PC-9 (cell line): ENCODE results near the gene PACRG. TPM values are rescaled to one million over a fixed set of nuclear protein-coding genes. Genes with fewer than 3 reads are reported as not detected.

ENCODE experiments used
- BruUV-seq: library from RNA; stranded (reverse); fragments of 400-500 nt; replicated peaks from 2 replicates; lab custom pipeline; 2021; lab: Mats Ljungman, UMichigan
- CTCF ChIA-PET: fragments of 300-600 bp; sonication (Branson Sonifier 250); formaldehyde crosslinking; loops from one replicate; lab custom pipeline; 2022; ENCODE audit warnings: antibody characterized with exemption; lab: Charles Lee
- POLR2A ChIA-PET: fragments of 300-600 bp; sonication (Branson Sonifier 250); formaldehyde crosslinking; loops from one replicate; lab custom pipeline; 2022; ENCODE audit warnings: antibody characterized with exemption; ENCODE audit not compliant: unreplicated experiment; lab: Charles Lee
- DNase-seq, 2 experiments: peaks; one replicate each; pipeline versions ENCODE4 v3.0.0 to v3.0.0-alpha.2; 2015 to 2022; ENCODE audit warnings: mixed read lengths in 1 of 2
- H2AFZ ChIP-seq: fragments of 200-600 bp; sonication (generic); 2 replicates; pipeline ENCODE4 v1.8.1; 2017; ENCODE audit warnings: antibody characterized with exemption
- H3F3A ChIP-seq: fragments of 200-600 bp; sonication (generic); 2 replicates; pipeline ENCODE4 v1.8.1; 2017; ENCODE audit warnings: antibody characterized with exemption, mild to moderate bottlenecking, low read depth; ENCODE audit not compliant: insufficient read depth
- H3K27ac ChIP-seq: fragments of 200-600 bp; sonication (generic); 2 replicates; pipeline ENCODE4 v1.6.1; 2016; ENCODE audit warnings: mixed run types
- H3K27me3 ChIP-seq: fragments of 200-600 bp; sonication (generic); 2 replicates; pipeline ENCODE4 v1.6.1; 2016; ENCODE audit warnings: low read depth, mixed run types; ENCODE audit not compliant: insufficient read depth
- H3K36me3 ChIP-seq: fragments of 200-600 bp; sonication (generic); 2 replicates; pipeline ENCODE4 v1.6.1; 2016; ENCODE audit warnings: low read depth, mixed run types
- H3K4me1 ChIP-seq: fragments of 200-600 bp; sonication (generic); replicated peaks from 2 replicates; pipeline ENCODE4 v1.6.1; 2016; ENCODE audit warnings: mixed run types; ENCODE audit not compliant: insufficient read depth
- H3K4me2 ChIP-seq: fragments of 200-600 bp; sonication (generic); 2 replicates; pipeline ENCODE4 v1.6.1; 2017; ENCODE audit warnings: mixed run types
- H3K4me3 ChIP-seq: fragments of 200-600 bp; sonication (generic); 2 replicates; pipeline ENCODE4 v1.6.1; 2016; ENCODE audit warnings: mixed run types
- H3K79me2 ChIP-seq: fragments of 200-600 bp; sonication (generic); 2 replicates; pipeline ENCODE4 v1.6.1; 2017; ENCODE audit warnings: low read depth, mixed run types
- H3K9me2 ChIP-seq: fragments of 200-600 bp; sonication (generic); 2 replicates; pipeline ENCODE4 v1.8.1; 2017; ENCODE audit warnings: mild to moderate bottlenecking; ENCODE audit not compliant: insufficient read depth
- H3K9me3 ChIP-seq: fragments of 200-600 bp; sonication (generic); 2 replicates; pipeline ENCODE4 v1.8.1; 2016; ENCODE audit warnings: low read depth; ENCODE audit not compliant: insufficient read depth
- H4K20me1 ChIP-seq: fragments of 200-600 bp; sonication (generic); 2 replicates; pipeline ENCODE4 v1.8.1; 2017; ENCODE audit not compliant: insufficient read depth
- CTCF ChIP-seq: fragments of 200-600 bp; sonication (generic); conservative IDR thresholded peaks from 2 replicates; pipeline ENCODE4 v1.6.1; 2017; ENCODE audit warnings: mixed run types, antibody characterized with exemption, mild to moderate bottlenecking, moderate library complexity
- EZH2 ChIP-seq: fragments of 200-600 bp; sonication (generic); IDR thresholded peaks from 2 replicates; pipeline ENCODE4 v1.8.0; 2017; ENCODE audit warnings: antibody characterized with exemption, low read depth
- intact Hi-C: fragments of 100-400 bp; cut with micrococcal nuclease; formaldehyde crosslinking; loops from one replicate; pipeline ENCODE4 v1.10.0; 2022; ENCODE audit not compliant: unreplicated experiment
- total RNA-seq: library from RNA; stranded (reverse); gene quantifications from 2 replicates; pipeline ENCODE4 v1.2.3, GENCODE V29; 2021

Gene PACRG
- total RNA-seq, 1 experiment from 2014 or later = not detected

DNA sequence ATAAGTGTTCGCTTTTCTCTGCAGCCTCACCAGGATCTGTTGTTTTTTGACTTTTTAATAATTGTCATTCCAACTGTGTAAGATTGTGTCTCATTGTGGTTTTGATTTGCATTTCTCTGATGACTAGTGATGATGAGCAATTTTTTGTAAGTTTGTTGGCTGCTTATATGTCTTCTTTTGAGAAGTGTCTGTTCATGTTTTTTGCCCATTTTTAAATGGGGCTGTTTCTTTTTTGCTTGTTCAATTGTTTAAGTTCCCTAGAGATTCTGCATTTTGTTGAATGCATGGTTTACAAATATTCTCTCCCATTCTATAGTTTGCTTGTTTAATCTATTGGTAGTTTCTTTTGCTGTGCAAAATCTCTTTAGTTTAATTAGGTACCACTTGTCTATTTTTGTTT is 295.9 kb downstream of the PACRG start:
- Histone ChIP-seq H3F3A (no peaks in the 10 kb centered on the region), H3K79me2 (no peaks in the 10 kb centered on the region), H3K9me3 (no peaks in the 10 kb centered on the region), H2AFZ (no peak overlapping the region), H3K4me3 (no peak overlapping the region), H3K36me3 (no peaks in the 10 kb centered on the region), H3K4me1 (no peaks in the 10 kb centered on the region), H4K20me1 (no peaks in the 10 kb centered on the region), H3K27me3 (peaks cover 32% of the 10 kb centered on the region), H3K4me2 (no peak overlapping the region), H3K27ac (no peak overlapping the region), H3K9me2 (no peaks in the 10 kb centered on the region)
- no peak for TF ChIP-seq CTCF
- no peak for TF ChIP-seq EZH2
- BruUV-seq = no TSS peak
- ChIA-PET CTCF (no interaction called here), POLR2A (no interaction called here)
- intact Hi-C loops = no loop called here
- no peak for DNase-seq

DNA sequence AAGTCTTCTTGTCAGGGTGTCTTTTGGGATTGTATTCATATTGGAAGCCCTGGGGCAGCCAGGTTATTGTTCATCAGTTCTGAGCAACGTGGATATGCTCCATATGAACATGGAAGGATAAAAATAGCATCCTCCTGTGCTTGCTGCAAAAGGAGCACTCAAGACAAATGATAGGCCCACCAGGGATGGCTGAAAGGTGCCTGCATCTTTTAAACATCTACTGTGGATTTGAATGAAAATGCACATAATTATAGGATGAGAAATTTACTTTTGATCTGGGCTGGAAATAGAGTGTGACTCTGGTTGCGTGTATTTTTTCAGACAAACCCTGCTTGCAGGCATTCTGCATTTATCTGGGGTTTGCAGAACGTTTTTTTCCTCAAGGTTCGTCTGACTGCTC is 299.1 kb downstream of the PACRG start:
- CTCF ChIA-PET = no interaction called here
- intact Hi-C loops = no loop called here
- POLR2A ChIA-PET = no interaction called here
- H3F3A ChIP-seq = no peaks in the 10 kb centered on the region
- H3K9me3 ChIP-seq = no peaks in the 10 kb centered on the region
- DNase-seq = no peak
- no peaks in the 10 kb centered on the region for H3K36me3 ChIP-seq
- H3K9me2 ChIP-seq = no peaks in the 10 kb centered on the region
- no peaks in the 10 kb centered on the region for H3K79me2 ChIP-seq
- TF ChIP-seq CTCF = no peak
- no peak overlapping the region for H2AFZ ChIP-seq
- no peak overlapping the region for H3K4me3 ChIP-seq
- H3K27me3 ChIP-seq = peaks cover 6% of the 10 kb centered on the region
- H4K20me1 ChIP-seq = no peaks in the 10 kb centered on the region
- no peak overlapping the region for H3K4me2 ChIP-seq
- H3K4me1 ChIP-seq = no peaks in the 10 kb centered on the region
- BruUV-seq = no TSS peak
- no peak overlapping the region for H3K27ac ChIP-seq

GRCh38 chr6:163030980-163031379 is 303.2 kb downstream of the PACRG start:
- Histone ChIP-seq H3K36me3 (no peaks in the 10 kb centered on the region), H3K4me1 (no peaks in the 10 kb centered on the region), H3K9me2 (no peaks in the 10 kb centered on the region), H3K27ac (no peak overlapping the region), H3K4me3 (no peak overlapping the region), H3F3A (no peaks in the 10 kb centered on the region), H4K20me1 (no peaks in the 10 kb centered on the region), H3K9me3 (no peaks in the 10 kb centered on the region), H3K27me3 (no peaks in the 10 kb centered on the region), H2AFZ (no peak overlapping the region), H3K4me2 (no peak overlapping the region), H3K79me2 (no peaks in the 10 kb centered on the region)
- no peak for TF ChIP-seq CTCF
- TF ChIP-seq EZH2 = no peak
- no peak for DNase-seq
- BruUV-seq = no TSS peak
- POLR2A ChIA-PET = no interaction called here
- CTCF ChIA-PET = no interaction called here
- intact Hi-C loops = no loop called here
